Subcutaneous preadipocyte (primary cell): ENCODE results near the gene PTGS2. TPM values are rescaled to one million over a fixed set of nuclear protein-coding genes. Genes with fewer than 3 reads are reported as not detected.

Experiments
- total RNA-seq: library from RNA; depleted of rRNA; stranded (reverse); fragments of >200 nt; gene quantifications from 2 replicates; pipeline ENCODE4 v1.2.3, GENCODE V29; 2012

Gene PTGS2
- 1.1 and 7.6 TPM in 2 replicates for total RNA-seq

GRCh38 chr1:186680245-186681061 lies at the start of gene PTGS2:
Gene PTGS2 (minus strand): TSS chr1:186680423. CDS start chr1:186680290, 133 bp downstream.

Other genes starting within 250 kb of the PTGS2 start
- 0.20 TPM in 1 of 2 replicates, not detected in the other for gene PDC, start 219.3 kb downstream of the PTGS2 start, total RNA-seq
- gene PLA2G4A, start 148.5 kb upstream of the PTGS2 start, total RNA-seq, result 19.5 and 26.2 TPM in 2 replicates